SH-SY5Y (cell line): ENCODE data around the gene ERLEC1.

Source experiments
- GATA2 ChIP-seq: IDR thresholded peaks from 2 replicates; pipeline ENCODE4 v1.6.1; 2011; ENCODE audit warnings: mild to moderate bottlenecking, low read depth, low read length
- GATA3 ChIP-seq: IDR thresholded peaks from 2 replicates; pipeline ENCODE4 v1.6.1; 2011; ENCODE audit warnings: low read depth, mild to moderate bottlenecking, low read length, moderate library complexity

DNA sequence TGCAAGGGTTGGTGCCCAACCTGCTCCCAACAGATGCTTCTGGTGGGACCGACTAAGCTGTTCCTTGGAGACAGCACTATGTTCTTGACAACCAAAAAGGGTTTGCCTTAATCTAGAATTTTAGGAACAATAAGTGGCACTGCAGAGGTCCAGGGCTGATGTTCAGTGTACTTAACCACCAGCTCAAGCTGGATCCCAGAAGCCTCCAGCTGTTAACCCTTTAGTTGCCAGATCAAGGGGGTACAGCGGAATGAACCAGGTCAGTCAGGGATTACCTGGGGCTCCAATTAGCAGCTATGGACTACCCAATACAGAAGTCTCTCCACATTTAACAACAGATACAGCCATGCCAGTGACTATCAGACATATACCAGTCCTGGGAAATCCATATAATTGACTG lies 69.4 kb downstream of the ERLEC1 start:
- TF ChIP-seq GATA2 (no peak), GATA3 (no peak)
